WTC11 (cell line): ENCODE results near the gene L1CAM. TPM values are rescaled to one million over a fixed set of nuclear protein-coding genes. Genes with fewer than 3 reads are reported as not detected.

Experiments used
- ATAC-seq: fragments of 200-7000 bp; cut with Tn5 transposase; 2 replicates; pipeline ENCODE4 v1.10.0; 2021; ENCODE audit warnings: mild to moderate bottlenecking, moderate library complexity
- CTCF ChIA-PET: fragments of 300-600 bp; sonication (Branson Sonifier 250); formaldehyde crosslinking; loops from one replicate; lab custom pipeline; 2021; ENCODE audit warnings: antibody characterized with exemption; lab: Charles Lee
- POLR2A ChIA-PET: fragments of 350-600 bp; sonication (Branson Sonifier 250); formaldehyde crosslinking; loops from one replicate; lab custom pipeline; 2021; ENCODE audit warnings: antibody characterized with exemption; lab: Charles Lee
- DNase-seq: peaks from one replicate; pipeline ENCODE4 v3.0.0; 2021; ENCODE audit warnings: low spot score
- H3K27ac Mint-ChIP-seq: 2 replicates; pipeline ENCODE4 v1.8.0; 2021; ENCODE audit warnings: mixed read lengths
- H3K27me3 Mint-ChIP-seq: 2 replicates; pipeline ENCODE4 v1.8.0; 2021; ENCODE audit warnings: low read depth, mild to moderate bottlenecking, moderate library complexity, mixed read lengths
- H3K36me3 Mint-ChIP-seq: 2 replicates; pipeline ENCODE4 v1.8.0; 2021; ENCODE audit warnings: mixed read lengths
- H3K4me1 Mint-ChIP-seq: 2 replicates; pipeline ENCODE4 v1.8.0; 2022; ENCODE audit warnings: mixed read lengths
- H3K4me3 Mint-ChIP-seq: 2 replicates; pipeline ENCODE4 v1.8.0; 2021; ENCODE audit warnings: mild to moderate bottlenecking, moderate library complexity, mixed read lengths
- H3K9me3 Mint-ChIP-seq: 2 replicates; pipeline ENCODE4 v1.8.0; 2021; ENCODE audit warnings: mixed read lengths
- ATF1 ChIP-seq: sonication (generic); formaldehyde crosslinking; IDR thresholded peaks from 2 replicates; pipeline ENCODE4 v1.8.1; 2023; ENCODE audit warnings: mild to moderate bottlenecking, moderate library complexity, missing genetic modification reagents
- CREB1 ChIP-seq: sonication (generic); formaldehyde crosslinking; IDR thresholded peaks from 2 replicates; pipeline ENCODE4 v1.8.0; 2023; ENCODE audit warnings: mild to moderate bottlenecking, missing genetic modification reagents
- E2F1 ChIP-seq: sonication (generic); formaldehyde crosslinking; IDR thresholded peaks from 2 replicates; pipeline ENCODE4 v1.8.0; 2022; ENCODE audit warnings: mild to moderate bottlenecking, missing genetic modification reagents
- E2F4 ChIP-seq: sonication (generic); formaldehyde crosslinking; IDR thresholded peaks from 2 replicates; pipeline ENCODE4 v1.8.1; 2022; ENCODE audit warnings: low read depth, mild to moderate bottlenecking, moderate library complexity, missing genetic modification reagents, borderline replicate concordance
- EMX1 ChIP-seq: fragments of 250-450 bp; sonication (Bioruptor Pico); IDR thresholded peaks from 2 replicates; pipeline ENCODE4 v1.8.0; 2021; ENCODE audit warnings: mild to moderate bottlenecking
- ERG ChIP-seq: fragments of 250-450 bp; sonication (Bioruptor Pico); IDR thresholded peaks from 2 replicates; pipeline ENCODE4 v1.8.0; 2021; ENCODE audit warnings: mild to moderate bottlenecking
- FOXP1 ChIP-seq: sonication (generic); formaldehyde crosslinking; IDR thresholded peaks from 2 replicates; pipeline ENCODE4 v1.8.0; 2022; ENCODE audit warnings: missing genetic modification reagents, mild to moderate bottlenecking, moderate library complexity, borderline replicate concordance
- FOXP4 ChIP-seq: sonication (generic); formaldehyde crosslinking; IDR thresholded peaks from 2 replicates; pipeline ENCODE4 v1.8.0; 2022; ENCODE audit warnings: mild to moderate bottlenecking, missing genetic modification reagents
- MYBL2 ChIP-seq: sonication (generic); formaldehyde crosslinking; IDR thresholded peaks from 2 replicates; pipeline ENCODE4 v1.8.1; 2023; ENCODE audit warnings: mild to moderate bottlenecking, moderate library complexity, missing genetic modification reagents
- OVOL2 ChIP-seq: fragments of 250-450 bp; sonication (Bioruptor Pico); IDR thresholded peaks from 2 replicates; pipeline ENCODE4 v1.9.0; 2021; ENCODE audit warnings: mild to moderate bottlenecking, borderline replicate concordance
- STAT6 ChIP-seq: sonication (generic); formaldehyde crosslinking; conservative IDR thresholded peaks from 2 replicates; pipeline ENCODE4 v1.8.1; 2023; ENCODE audit warnings: mild to moderate bottlenecking, low read depth, missing genetic modification reagents, moderate library complexity
- TCF7 ChIP-seq: sonication (generic); formaldehyde crosslinking; IDR thresholded peaks from 2 replicates; pipeline ENCODE4 v1.8.0; 2022; ENCODE audit warnings: mild to moderate bottlenecking, low read depth, missing genetic modification reagents, moderate library complexity
- ZMAT4 ChIP-seq: fragments of 250-450 bp; sonication (Bioruptor Pico); IDR thresholded peaks from 2 replicates; pipeline ENCODE4 v1.9.0; 2021; ENCODE audit warnings: mild to moderate bottlenecking
- ZNF121 ChIP-seq: sonication (generic); formaldehyde crosslinking; IDR thresholded peaks from 2 replicates; pipeline ENCODE4 v1.8.0; 2023; ENCODE audit warnings: missing genetic modification reagents
- ZNF263 ChIP-seq: sonication (generic); formaldehyde crosslinking; IDR thresholded peaks from 2 replicates; pipeline ENCODE4 v1.8.1; 2022; ENCODE audit warnings: low read depth, mild to moderate bottlenecking, moderate library complexity, missing genetic modification reagents
- ZNF281 ChIP-seq: sonication (generic); formaldehyde crosslinking; IDR thresholded peaks from 2 replicates; pipeline ENCODE4 v1.8.0; 2023; ENCODE audit warnings: mild to moderate bottlenecking, missing genetic modification reagents
- ZNF423 ChIP-seq: fragments of 250-450 bp; sonication (Bioruptor Pico); IDR thresholded peaks from 2 replicates; pipeline ENCODE4 v2.1.2; 2022; ENCODE audit warnings: mild to moderate bottlenecking, moderate library complexity
- ZNF512 ChIP-seq: sonication (generic); formaldehyde crosslinking; IDR thresholded peaks from 2 replicates; pipeline ENCODE4 v1.8.1; 2022; ENCODE audit warnings: missing genetic modification reagents, borderline replicate concordance
- total RNA-seq: library from RNA; stranded (reverse); gene quantifications from 3 replicates; pipeline ENCODE4 v1.2.3, GENCODE V29; 2021

The L1CAM gene
- total RNA-seq, 1 experiment from 2014 or later, result 40.2 TPM

- no peak for TF ChIP-seq ERG (CRISPR knock-in tag)
- no peak for TF ChIP-seq ZNF263 (CRISPR knock-in tag)
- TF ChIP-seq ZNF423 (CRISPR knock-in tag), result no peak
- TF ChIP-seq FOXP1 (CRISPR knock-in tag), result no peak
- TF ChIP-seq ZNF281 (CRISPR knock-in tag), result no peak
- no peak for TF ChIP-seq OVOL2 (CRISPR knock-in tag)
- no peak for TF ChIP-seq E2F1 (CRISPR knock-in tag)
- TF ChIP-seq, all 79 proteins: peak for 0
Observed at GRCh38 chrX:153880440-153880815, 5.5 kb downstream of the L1CAM start (continued).

- no peak overlapping the region for H3K27ac Mint-ChIP-seq
- ChIA-PET CTCF (interaction anchor here (0.8 to 2.5 kb wide), 7 partner anchors 29 to 113 kb away, joined by 3 to 10 read pairs (median 6); no protein-coding TSS in a partner anchor), POLR2A (no interaction called here)
- H3K4me3 Mint-ChIP-seq, result peak overlapping the region; percentile 51; the same call in 1 of the 2 replicates
- H3K27me3 Mint-ChIP-seq, result no peaks in the 10 kb centered on the region; the same call in 1 of the 2 replicates
- DNase-seq (no peak), ATAC-seq (no peak)
- H3K9me3 Mint-ChIP-seq, result no peaks in the 10 kb centered on the region
- TF ChIP-seq EMX1 (no peak), FOXP4 (CRISPR knock-in tag) (no peak), TCF7 (CRISPR knock-in tag) (no peak), ZMAT4 (CRISPR knock-in tag) (no peak), ZNF121 (no peak), STAT6 (CRISPR knock-in tag) (no peak), E2F4 (CRISPR knock-in tag) (no peak), ZNF512 (CRISPR knock-in tag) (no peak), MYBL2 (CRISPR knock-in tag) (no peak), CREB1 (CRISPR knock-in tag) (no peak), ATF1 (CRISPR knock-in tag) (no peak)
- H3K4me1 Mint-ChIP-seq, result peaks cover 61% of the 10 kb centered on the region
- H3K36me3 Mint-ChIP-seq, result no peaks in the 10 kb centered on the region
Observed at GRCh38 chrX:153879741-153880439, 6.1 kb downstream of the L1CAM start.
